Mucosa of stomach (tissue), 1 donor: ENCODE data around the gene ZNF592.

Experiments
- H3K27me3 ChIP-seq: one replicate; pipeline ENCODE4 v1.7.0; 2013; ENCODE audit warnings: mild to moderate bottlenecking, low read length; ENCODE audit not compliant: control insufficient read depth, insufficient read depth
- H3K36me3 ChIP-seq: one replicate; pipeline ENCODE4 v1.7.0; 2013; ENCODE audit warnings: low read length; ENCODE audit not compliant: control insufficient read depth, insufficient read depth
- H3K4me1 ChIP-seq: one replicate; pipeline ENCODE4 v1.7.0; 2013; ENCODE audit warnings: mild to moderate bottlenecking, low read length; ENCODE audit not compliant: control insufficient read depth, insufficient read depth
- H3K4me3 ChIP-seq: one replicate; pipeline ENCODE4 v1.7.0; 2013; ENCODE audit warnings: low read length
- H3K9ac ChIP-seq: one replicate; pipeline ENCODE4 v1.7.0; 2013; ENCODE audit warnings: mild to moderate bottlenecking, low read length, moderate library complexity
- H3K9me3 ChIP-seq: one replicate; pipeline ENCODE4 v1.7.0; 2013; ENCODE audit warnings: mild to moderate bottlenecking, low read length, moderate library complexity; ENCODE audit not compliant: control insufficient read depth
- donor health status: Pancreatic carcinoma.

Gene ZNF592

GRCh38 chr15:84748274-84749110 lies at the start of gene ZNF592:
ZNF592 (plus strand) TSS chr15:84748592; CDS start chr15:84782676, 34,084 bp downstream.
- no peaks in the 10 kb centered on the region for H3K27me3 ChIP-seq
- no peaks in the 10 kb centered on the region for H3K36me3 ChIP-seq
- peaks cover 27% of the 10 kb centered on the region for H3K4me1 ChIP-seq
- peak within 1 kb of the TSS; percentile 65 for H3K4me3 ChIP-seq
- peak within 1 kb of the TSS; percentile 96 for H3K9ac ChIP-seq
- H3K9me3 ChIP-seq, result no peaks in the 10 kb centered on the region

- no peaks in the 10 kb centered on the region for H3K9me3 ChIP-seq
- H3K9ac ChIP-seq, result no peak overlapping the region
- no peaks in the 10 kb centered on the region for H3K27me3 ChIP-seq
- no peaks in the 10 kb centered on the region for H3K4me1 ChIP-seq
- H3K4me3 ChIP-seq, result no peak overlapping the region
- H3K36me3 ChIP-seq, result no peaks in the 10 kb centered on the region
These were observed 48.7 kb upstream of the ZNF592 start for GRCh38 chr15:84699538-84700191.

- Histone ChIP-seq H3K36me3 (no peaks in the 10 kb centered on the region), H3K9me3 (no peaks in the 10 kb centered on the region), H3K4me3 (no peak overlapping the region), H3K9ac (no peak overlapping the region), H3K27me3 (no peaks in the 10 kb centered on the region), H3K4me1 (no peaks in the 10 kb centered on the region)
These were observed 45.4 kb upstream of the ZNF592 start for GRCh38 chr15:84702961-84703482.

GRCh38 chr15:84703808-84704207 lies 44.6 kb upstream of the ZNF592 start:
- Histone ChIP-seq H3K27me3 (no peaks in the 10 kb centered on the region), H3K4me3 (no peak overlapping the region), H3K4me1 (no peaks in the 10 kb centered on the region), H3K9me3 (no peaks in the 10 kb centered on the region), H3K9ac (no peak overlapping the region), H3K36me3 (no peaks in the 10 kb centered on the region)

GRCh38 chr15:84714372-84714771 lies 34.0 kb upstream of the ZNF592 start:
- Histone ChIP-seq H3K4me1 (peaks cover 4% of the 10 kb centered on the region), H3K9ac (no peak overlapping the region), H3K4me3 (no peak overlapping the region), H3K27me3 (no peaks in the 10 kb centered on the region), H3K36me3 (no peaks in the 10 kb centered on the region), H3K9me3 (no peaks in the 10 kb centered on the region)

- Histone ChIP-seq H3K9me3 (no peaks in the 10 kb centered on the region), H3K36me3 (no peaks in the 10 kb centered on the region), H3K4me1 (peaks cover 4% of the 10 kb centered on the region), H3K9ac (peak overlapping the region; percentile 93), H3K4me3 (peak overlapping the region; percentile 73), H3K27me3 (no peaks in the 10 kb centered on the region)
These were observed 33.6 kb upstream of the ZNF592 start for GRCh38 chr15:84714821-84715220.

- Histone ChIP-seq H3K36me3 (no peaks in the 10 kb centered on the region), H3K4me1 (peaks cover 4% of the 10 kb centered on the region), H3K4me3 (peak overlapping the region; percentile 73), H3K27me3 (no peaks in the 10 kb centered on the region), H3K9me3 (no peaks in the 10 kb centered on the region), H3K9ac (peak overlapping the region; percentile 93)
These were observed 32.9 kb upstream of the ZNF592 start for GRCh38 chr15:84715441-84716035.

GRCh38 chr15:84716036-84716732 lies 32.2 kb upstream of the ZNF592 start, which contains the start of gene SEC11A:
SEC11A (minus strand) TSS chr15:84716139; CDS start chr15:84716075, 64 bp downstream.
- peak within 1 kb of the TSS; percentile 73 for H3K4me3 ChIP-seq
- peaks cover 4% of the 10 kb centered on the region for H3K4me1 ChIP-seq
- no peaks in the 10 kb centered on the region for H3K27me3 ChIP-seq
- peak within 1 kb of the TSS; percentile 93 for H3K9ac ChIP-seq
- H3K36me3 ChIP-seq, result no peaks in the 10 kb centered on the region
- no peaks in the 10 kb centered on the region for H3K9me3 ChIP-seq

- no peaks in the 10 kb centered on the region for H3K9me3 ChIP-seq
- no peaks in the 10 kb centered on the region for H3K36me3 ChIP-seq
- H3K9ac ChIP-seq, result no peak overlapping the region
- no peak overlapping the region for H3K4me3 ChIP-seq
- no peaks in the 10 kb centered on the region for H3K27me3 ChIP-seq
- peaks cover 4% of the 10 kb centered on the region for H3K4me1 ChIP-seq
These were observed 27.0 kb upstream of the ZNF592 start for GRCh38 chr15:84721371-84721770.

- Histone ChIP-seq H3K27me3 (no peaks in the 10 kb centered on the region), H3K4me1 (no peaks in the 10 kb centered on the region), H3K9me3 (no peaks in the 10 kb centered on the region), H3K9ac (no peak overlapping the region), H3K4me3 (no peak overlapping the region), H3K36me3 (no peaks in the 10 kb centered on the region)
These were observed 25.8 kb upstream of the ZNF592 start for GRCh38 chr15:84722628-84723027.

- no peak overlapping the region for H3K9ac ChIP-seq
- no peaks in the 10 kb centered on the region for H3K4me1 ChIP-seq
- H3K4me3 ChIP-seq, result no peak overlapping the region
- H3K36me3 ChIP-seq, result no peaks in the 10 kb centered on the region
- no peaks in the 10 kb centered on the region for H3K27me3 ChIP-seq
- H3K9me3 ChIP-seq, result no peaks in the 10 kb centered on the region
These were observed 23.3 kb upstream of the ZNF592 start for GRCh38 chr15:84725001-84725491.
